SK-N-SH (cell line): ENCODE results near the gene ADISSP. TPM values are rescaled to one million over a fixed set of nuclear protein-coding genes. Genes with fewer than 3 reads are reported as not detected.

Experiments
- CTCF ChIA-PET: fragments of 300-600, 350-600 bp; formaldehyde crosslinking; extraction: SDS; loops from one replicate; lab custom pipeline; 2021; lab: Yijun Ruan, JAX
- POLR2A ChIA-PET: fragments of 350-600 bp; sonication (Branson Sonifier 250); formaldehyde crosslinking; extraction: SDS; loops from one replicate; lab custom pipeline; 2020; ENCODE audit warnings: antibody characterized with exemption, inconsistent platforms; lab: Yijun Ruan, JAX
- DNase-seq: peaks from one replicate; pipeline ENCODE4 v3.0.0; 2012
- H2AFZ ChIP-seq: fragments of 200-600 bp; sonication (generic); 2 replicates; pipeline ENCODE4 v1.8.1; 2016; ENCODE audit warnings: antibody characterized with exemption, mild to moderate bottlenecking, low read depth
- H3F3A ChIP-seq: fragments of 200-600 bp; sonication (generic); replicated peaks from 2 replicates; pipeline ENCODE3; 2016; ENCODE audit warnings: antibody characterized with exemption, mild to moderate bottlenecking; ENCODE audit not compliant: insufficient read depth
- H3K27ac ChIP-seq, 2 experiments: fragments of 200-500 bp in 1 of 2; fragments of 200-600 bp in 1 of 2; sonication (Bioruptor generic) in 1 of 2; sonication (generic), shearing (Covaris generic) in 1 of 2; 2 replicates each; pipeline versions ENCODE4 v1.5.1 to v1.6.1; 2014 to 2016; ENCODE audit warnings: low read depth in 2 of 2, inconsistent platforms in 1 of 2, low read length in 1 of 2, mild to moderate bottlenecking in 1 of 2, mixed read lengths in 1 of 2
- H3K27me3 ChIP-seq: fragments of 200-600 bp; sonication (generic), shearing (Covaris generic); 2 replicates; pipeline ENCODE4 v1.6.1; 2016; ENCODE audit warnings: mixed run types; ENCODE audit not compliant: insufficient read depth
- H3K36me3 ChIP-seq, 2 experiments: fragments of 200-500 bp in 1 of 2; fragments of 200-600 bp in 1 of 2; sonication (Bioruptor generic) in 1 of 2; sonication (generic) in 1 of 2; replicated peaks in 1 of 2; 2 replicates each; pipeline versions ENCODE3 to v1.5.1; 2014 to 2016; ENCODE audit warnings: low read length in 1 of 2, mild to moderate bottlenecking in 1 of 2; ENCODE audit not compliant: insufficient read depth in 2 of 2, control insufficient read depth in 1 of 2
- H3K4me1 ChIP-seq, 2 experiments: fragments of 200-500 bp in 1 of 2; fragments of 200-600 bp in 1 of 2; sonication (Bioruptor generic) in 1 of 2; sonication (generic), shearing (Covaris generic) in 1 of 2; 2 replicates each; pipeline versions ENCODE4 v1.5.1 to v1.6.1; 2014 to 2016; ENCODE audit warnings: low read depth in 1 of 2, low read length in 1 of 2, mixed run types in 1 of 2; ENCODE audit not compliant: insufficient read depth in 2 of 2, control insufficient read depth in 1 of 2
- H3K4me2 ChIP-seq: fragments of 200-600 bp; sonication (generic), shearing (Covaris generic); 2 replicates; pipeline ENCODE4 v1.6.1; 2017; ENCODE audit warnings: mixed run types
- H3K4me3 ChIP-seq, 2 experiments: fragments of 200-500 bp in 1 of 2; fragments of 200-600 bp in 1 of 2; sonication (Bioruptor generic) in 1 of 2; sonication (generic), shearing (Covaris generic) in 1 of 2; 2 replicates each; pipeline versions ENCODE4 v1.5.1 to v1.8.1; 2014 to 2016; ENCODE audit warnings: low read depth in 2 of 2, inconsistent platforms in 1 of 2, low read length in 1 of 2, mild to moderate bottlenecking in 1 of 2, mixed read lengths in 1 of 2, moderate library complexity in 1 of 2
- H3K79me2 ChIP-seq: fragments of 200-600 bp; sonication (generic); 2 replicates; pipeline ENCODE4 v1.8.1; 2017; ENCODE audit warnings: mild to moderate bottlenecking; ENCODE audit not compliant: insufficient read depth
- H3K9ac ChIP-seq: fragments of 200-600 bp; sonication (generic); 2 replicates; pipeline ENCODE4 v1.6.1; 2017; ENCODE audit warnings: mixed run types
- H3K9me2 ChIP-seq: fragments of 200-600 bp; sonication (generic); 2 replicates; pipeline ENCODE4 v1.6.1; 2017; ENCODE audit warnings: mixed run types
- H3K9me3 ChIP-seq: fragments of 200-600 bp; sonication (generic); 2 replicates; pipeline ENCODE4 v1.6.1; 2017; ENCODE audit warnings: mixed run types, mild to moderate bottlenecking, moderate library complexity
- H4K20me1 ChIP-seq: fragments of 200-600 bp; sonication (generic); 2 replicates; pipeline ENCODE4 v1.6.1; 2017; ENCODE audit warnings: mild to moderate bottlenecking, mixed run types; ENCODE audit not compliant: insufficient read depth
- EP300 ChIP-seq, 2 experiments: IDR thresholded peaks; 2 replicates each; pipeline versions ENCODE4 v1.4.0 to v1.6.1; 2012; ENCODE audit warnings: borderline replicate concordance in 1 of 2, low read depth in 1 of 2, low read length in 1 of 2
- EZH2phosphoT487 ChIP-seq: fragments of 200-600 bp; sonication (generic); IDR thresholded peaks from 2 replicates; pipeline ENCODE4 v1.6.1; 2017; ENCODE audit warnings: low read depth, mixed run types, mild to moderate bottlenecking, antibody characterized with exemption, moderate library complexity, borderline replicate concordance
- FOSL2 ChIP-seq: IDR thresholded peaks from 2 replicates; pipeline ENCODE4 v1.4.0; 2012; ENCODE audit warnings: low read depth, mild to moderate bottlenecking, moderate library complexity, borderline replicate concordance
- FOXM1 ChIP-seq: IDR thresholded peaks from 2 replicates; pipeline ENCODE4 v1.4.0; 2012; ENCODE audit warnings: low read depth, mild to moderate bottlenecking
- GATA2 ChIP-seq: sonication (generic); formaldehyde crosslinking; IDR thresholded peaks from 2 replicates; pipeline ENCODE4 v1.5.0; 2020; ENCODE audit warnings: mild to moderate bottlenecking, missing genetic modification reagents
- MEF2A ChIP-seq: IDR thresholded peaks from 2 replicates; pipeline ENCODE4 v1.4.0; 2012; ENCODE audit warnings: low read depth, borderline replicate concordance
- MXI1 ChIP-seq: IDR thresholded peaks from 2 replicates; pipeline ENCODE4 v1.6.1; 2012; ENCODE audit warnings: mild to moderate bottlenecking, low read depth, low read length, improper control_type of control experiment
- POLR2AphosphoS5 ChIP-seq: IDR thresholded peaks from 2 replicates; pipeline ENCODE4 v1.6.1; 2012; ENCODE audit warnings: low read depth, low read length
- RAD21 ChIP-seq: IDR thresholded peaks from 2 replicates; pipeline ENCODE4 v1.6.1; 2012; ENCODE audit warnings: mild to moderate bottlenecking, low read length
- RCOR1 ChIP-seq: fragments of 150-350 bp; IDR thresholded peaks from 2 replicates; pipeline ENCODE4 v1.6.1; 2017; ENCODE audit warnings: antibody characterized with exemption, low read length
- RFX5 ChIP-seq: IDR thresholded peaks from 2 replicates; pipeline ENCODE4 v1.6.1; 2012; ENCODE audit warnings: mild to moderate bottlenecking, improper control_type of control experiment, low read length
- RXRA ChIP-seq: IDR thresholded peaks from 2 replicates; pipeline ENCODE4 v1.4.0; 2012; ENCODE audit warnings: low read depth, mild to moderate bottlenecking, borderline replicate concordance
- SIN3A ChIP-seq: IDR thresholded peaks from 2 replicates; pipeline ENCODE4 v1.6.1; 2012; ENCODE audit warnings: low read depth, mild to moderate bottlenecking, low read length, moderate library complexity, borderline replicate concordance
- TAF1 ChIP-seq: IDR thresholded peaks from 2 replicates; pipeline ENCODE4 v1.6.1; 2012; ENCODE audit warnings: low read depth, mild to moderate bottlenecking, low read length, moderate library complexity, borderline replicate concordance
- TCF12 ChIP-seq: IDR thresholded peaks from 2 replicates; pipeline ENCODE4 v1.4.0; 2012
- WGBS: methylation state at CpG from one replicate; pipeline ENCODE4 v1.1.6; 2017; ENCODE audit warnings: low lambda C conversion rate; 5-methylcytosine and 5-hydroxymethylcytosine counted together
- polyA plus RNA-seq, 3 experiments: library from polyadenylated mRNA; depleted of rRNA; stranded (reverse); fragments of >200 nt; gene quantifications; 2 replicates each; pipeline ENCODE4 v1.2.3, GENCODE V29; 2012
- TF ChIP-seq, protein P1 (sequence below): fragments of 150-350 bp; IDR thresholded peaks from 2 replicates; pipeline ENCODE4 v1.6.1; 2017; ENCODE audit warnings: antibody characterized with exemption, low read length, low read depth, borderline replicate concordance
- TF ChIP-seq, protein P2 (sequence below): IDR thresholded peaks from 2 replicates; pipeline ENCODE4 v1.4.0; 2012; ENCODE audit warnings: low read depth
- TF ChIP-seq, protein P3 (sequence below): fragments of 150-350 bp; IDR thresholded peaks from 2 replicates; pipeline ENCODE4 v1.6.1; 2016; ENCODE audit warnings: mild to moderate bottlenecking, low read depth, low read length
- TF ChIP-seq, protein P4 (sequence below): IDR thresholded peaks from 2 replicates; pipeline ENCODE4 v1.6.1; 2012; ENCODE audit warnings: mild to moderate bottlenecking, low read depth, low read length, moderate library complexity

Gene ADISSP
- polyA plus RNA-seq, 1 of the 3 experiments (the other 2 are of a cell fraction) = 73.9 TPM

DNA sequence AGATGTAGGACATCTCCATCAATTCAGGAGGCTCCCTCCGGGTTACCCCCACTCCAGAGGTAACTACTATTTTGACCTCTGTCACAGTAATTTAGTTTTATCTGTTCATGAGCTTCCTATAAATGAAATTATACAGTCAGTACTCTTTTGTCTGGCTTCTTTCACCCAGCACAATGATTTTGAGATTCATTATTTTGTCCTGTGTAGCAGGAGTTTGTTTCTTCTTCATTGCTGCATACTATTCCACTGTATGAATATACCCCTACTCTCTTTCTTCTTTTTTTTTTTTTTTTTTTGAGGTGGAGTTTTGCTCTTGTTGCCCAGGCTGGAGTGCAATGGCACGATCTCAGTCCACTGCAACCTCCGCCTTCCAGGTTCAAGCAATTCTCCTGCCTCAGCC lies 41.0 kb upstream of the ADISSP start:
- H3K79me2 ChIP-seq = peaks cover 20% of the 10 kb centered on the region
- H3K27ac ChIP-seq = peak overlapping the region; percentile 93 to 95
- H3K4me1 ChIP-seq = peaks cover 37 to 38% of the 10 kb centered on the region in 2 experiments
- ChIA-PET CTCF (interaction anchor here (1.0 to 1.5 kb wide), 2 partner anchors 9 to 92 kb away, joined by 4 read pairs; no protein-coding TSS in a partner anchor), POLR2A (no interaction called here)
- no peaks in the 10 kb centered on the region for H3K27me3 ChIP-seq
- no peaks in the 10 kb centered on the region for H4K20me1 ChIP-seq
- 74% methylated on average over 3 of the region's 3 CpGs for WGBS
- peak overlapping the region; percentile 48; the same call in 1 of the 2 replicates for H3K4me2 ChIP-seq
- H3K36me3 ChIP-seq = peaks cover 0 to 5% of the 10 kb centered on the region in 2 experiments
- DNase-seq = no peak
- no peak for TF ChIP-seq FOXM1
- no peak for TF ChIP-seq TAF1
- TF ChIP-seq MXI1 = no peak
- TF ChIP-seq RFX5 = no peak
- TF ChIP-seq MEF2A = no peak
- TF ChIP-seq, protein P1, sequence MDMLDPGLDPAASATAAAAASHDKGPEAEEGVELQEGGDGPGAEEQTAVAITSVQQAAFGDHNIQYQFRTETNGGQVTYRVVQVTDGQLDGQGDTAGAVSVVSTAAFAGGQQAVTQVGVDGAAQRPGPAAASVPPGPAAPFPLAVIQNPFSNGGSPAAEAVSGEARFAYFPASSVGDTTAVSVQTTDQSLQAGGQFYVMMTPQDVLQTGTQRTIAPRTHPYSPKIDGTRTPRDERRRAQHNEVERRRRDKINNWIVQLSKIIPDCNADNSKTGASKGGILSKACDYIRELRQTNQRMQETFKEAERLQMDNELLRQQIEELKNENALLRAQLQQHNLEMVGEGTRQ = no peak
- no peak for TF ChIP-seq SIN3A
- TF ChIP-seq RCOR1 = no peak
- TF ChIP-seq, protein P2, sequence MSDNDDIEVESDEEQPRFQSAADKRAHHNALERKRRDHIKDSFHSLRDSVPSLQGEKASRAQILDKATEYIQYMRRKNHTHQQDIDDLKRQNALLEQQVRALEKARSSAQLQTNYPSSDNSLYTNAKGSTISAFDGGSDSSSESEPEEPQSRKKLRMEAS = no peak
- no peak for TF ChIP-seq GATA2 (CRISPR knock-in tag)
- no peak for TF ChIP-seq EP300 (IDR thresholded peaks at IDR 0.05; ENCODE audit: borderline replicate concordance in 1 of 2, low read depth in 1 of 2, low read length in 1 of 2)
- no peak for TF ChIP-seq RAD21
- TF ChIP-seq, protein P3, sequence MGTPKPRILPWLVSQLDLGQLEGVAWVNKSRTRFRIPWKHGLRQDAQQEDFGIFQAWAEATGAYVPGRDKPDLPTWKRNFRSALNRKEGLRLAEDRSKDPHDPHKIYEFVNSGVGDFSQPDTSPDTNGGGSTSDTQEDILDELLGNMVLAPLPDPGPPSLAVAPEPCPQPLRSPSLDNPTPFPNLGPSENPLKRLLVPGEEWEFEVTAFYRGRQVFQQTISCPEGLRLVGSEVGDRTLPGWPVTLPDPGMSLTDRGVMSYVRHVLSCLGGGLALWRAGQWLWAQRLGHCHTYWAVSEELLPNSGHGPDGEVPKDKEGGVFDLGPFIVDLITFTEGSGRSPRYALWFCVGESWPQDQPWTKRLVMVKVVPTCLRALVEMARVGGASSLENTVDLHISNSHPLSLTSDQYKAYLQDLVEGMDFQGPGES = no peak
- TF ChIP-seq EZH2phosphoT487 = no peak
- no peak for TF ChIP-seq POLR2AphosphoS5
- TF ChIP-seq, protein P4, sequence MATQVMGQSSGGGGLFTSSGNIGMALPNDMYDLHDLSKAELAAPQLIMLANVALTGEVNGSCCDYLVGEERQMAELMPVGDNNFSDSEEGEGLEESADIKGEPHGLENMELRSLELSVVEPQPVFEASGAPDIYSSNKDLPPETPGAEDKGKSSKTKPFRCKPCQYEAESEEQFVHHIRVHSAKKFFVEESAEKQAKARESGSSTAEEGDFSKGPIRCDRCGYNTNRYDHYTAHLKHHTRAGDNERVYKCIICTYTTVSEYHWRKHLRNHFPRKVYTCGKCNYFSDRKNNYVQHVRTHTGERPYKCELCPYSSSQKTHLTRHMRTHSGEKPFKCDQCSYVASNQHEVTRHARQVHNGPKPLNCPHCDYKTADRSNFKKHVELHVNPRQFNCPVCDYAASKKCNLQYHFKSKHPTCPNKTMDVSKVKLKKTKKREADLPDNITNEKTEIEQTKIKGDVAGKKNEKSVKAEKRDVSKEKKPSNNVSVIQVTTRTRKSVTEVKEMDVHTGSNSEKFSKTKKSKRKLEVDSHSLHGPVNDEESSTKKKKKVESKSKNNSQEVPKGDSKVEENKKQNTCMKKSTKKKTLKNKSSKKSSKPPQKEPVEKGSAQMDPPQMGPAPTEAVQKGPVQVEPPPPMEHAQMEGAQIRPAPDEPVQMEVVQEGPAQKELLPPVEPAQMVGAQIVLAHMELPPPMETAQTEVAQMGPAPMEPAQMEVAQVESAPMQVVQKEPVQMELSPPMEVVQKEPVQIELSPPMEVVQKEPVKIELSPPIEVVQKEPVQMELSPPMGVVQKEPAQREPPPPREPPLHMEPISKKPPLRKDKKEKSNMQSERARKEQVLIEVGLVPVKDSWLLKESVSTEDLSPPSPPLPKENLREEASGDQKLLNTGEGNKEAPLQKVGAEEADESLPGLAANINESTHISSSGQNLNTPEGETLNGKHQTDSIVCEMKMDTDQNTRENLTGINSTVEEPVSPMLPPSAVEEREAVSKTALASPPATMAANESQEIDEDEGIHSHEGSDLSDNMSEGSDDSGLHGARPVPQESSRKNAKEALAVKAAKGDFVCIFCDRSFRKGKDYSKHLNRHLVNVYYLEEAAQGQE = no peak
- no peak for TF ChIP-seq FOSL2
- TF ChIP-seq RXRA = no peak
- no peak for TF ChIP-seq TCF12
- peak overlapping the region; percentile 68; the same call in 1 of the 2 replicates for H3K9ac ChIP-seq
- H3K9me3 ChIP-seq = no peaks in the 10 kb centered on the region
- peaks cover 58% of the 10 kb centered on the region for H3F3A ChIP-seq
- no peaks in the 10 kb centered on the region for H3K9me2 ChIP-seq
- no peak overlapping the region for H2AFZ ChIP-seq
- H3K4me3 ChIP-seq = no peak overlapping the region
